B cell (primary cell): ENCODE results near the gene ALPK3. TPM values are rescaled to one million over a fixed set of nuclear protein-coding genes. Genes with fewer than 3 reads are reported as not detected.

ENCODE experiments used
- ATAC-seq: fragments of 200-7000 bp; cut with Tn5 transposase; one replicate; pipeline ENCODE4 v1.10.0; 2021; ENCODE audit warnings: low read depth, mild to moderate bottlenecking, moderate number of reproducible peaks, moderate library complexity
- CTCF ChIA-PET: fragments of 350-600 bp; sonication (Branson Sonifier 250); formaldehyde crosslinking; loops from one replicate; lab custom pipeline; 2021; ENCODE audit warnings: antibody characterized with exemption, inconsistent platforms; lab: Charles Lee
- POLR2A ChIA-PET: fragments of 350-600 bp; sonication (Branson Sonifier 250); formaldehyde crosslinking; loops from one replicate; lab custom pipeline; 2021; ENCODE audit warnings: antibody characterized with exemption; lab: Charles Lee
- DNase-seq: peaks from one replicate; pipeline ENCODE4 v3.0.0; 2013
- H2AFZ ChIP-seq: 2 replicates; pipeline ENCODE4 v1.6.1; 2012; ENCODE audit warnings: mild to moderate bottlenecking, low read depth, low read length; ENCODE audit not compliant: insufficient read depth, poor library complexity, severe bottlenecking
- H3K27ac ChIP-seq, 2 donors: 1 replicate in 1 of 2; 2 replicates in 1 of 2; pipeline ENCODE4 v1.5.1; 2012 to 2013; ENCODE audit warnings: low read length in 2 of 2, mild to moderate bottlenecking in 2 of 2, moderate library complexity in 1 of 2
- H3K27me3 ChIP-seq, 4 experiments: fragments of 200-600 bp in 1 of 4; sonication (generic) in 1 of 4; replicated peaks in 1 of 4; 1 replicate in 2 of 4; 2 replicates in 2 of 4; pipeline versions ENCODE4 v1.6.1 to v1.7.0; 2013 to 2016; ENCODE audit warnings: low read length in 3 of 4, mild to moderate bottlenecking in 2 of 4, mixed read lengths in 1 of 4, moderate library complexity in 1 of 4; ENCODE audit not compliant: insufficient read depth in 4 of 4, control insufficient read depth in 3 of 4; ENCODE audit errors: control extremely low read depth in 1 of 4
- H3K36me3 ChIP-seq, 2 experiments: replicated peaks in 1 of 2; 1 replicate in 1 of 2; 2 replicates in 1 of 2; pipeline versions ENCODE4 v1.6.1 to v1.7.1; 2013; ENCODE audit warnings: low read length in 1 of 2; ENCODE audit not compliant: insufficient read depth in 2 of 2, control insufficient read depth in 1 of 2; ENCODE audit errors: control extremely low read depth in 1 of 2, extremely low read depth in 1 of 2
- H3K4me1 ChIP-seq, 2 donors: fragments of 200-600 bp in 1 of 2; sonication (generic) in 1 of 2; 1 replicate in 1 of 2; 2 replicates in 1 of 2; pipeline versions ENCODE4 v1.5.1 to v1.6.1; 2013 to 2017; ENCODE audit warnings: low read length in 2 of 2; ENCODE audit not compliant: control insufficient read depth in 2 of 2, insufficient read depth in 2 of 2
- H3K4me2 ChIP-seq: replicated peaks from 2 replicates; pipeline ENCODE3; 2012; ENCODE audit warnings: mild to moderate bottlenecking, low read depth, low read length; ENCODE audit not compliant: poor library complexity, severe bottlenecking
- H3K4me3 ChIP-seq, 5 experiments: fragments of 200-600 bp in 1 of 5; sonication (generic) in 1 of 5; 1 replicate in 3 of 5; 2 replicates in 2 of 5; pipeline versions ENCODE4 v1.5.1 to v1.7.0; 2011 to 2016; ENCODE audit warnings: low read length in 4 of 5, mild to moderate bottlenecking in 4 of 5, low read depth in 2 of 5, control low read depth in 1 of 5, moderate library complexity in 1 of 5; ENCODE audit not compliant: insufficient read depth in 1 of 5; ENCODE audit errors: control extremely low read depth in 1 of 5, extremely low read depth in 1 of 5
- H3K79me2 ChIP-seq: fragments of 200-600 bp; sonication (generic); one replicate; pipeline ENCODE4 v1.6.0; 2016; ENCODE audit warnings: low read length; ENCODE audit not compliant: control insufficient read depth, insufficient read depth
- H3K9ac ChIP-seq: fragments of 200-600 bp; sonication (generic); 2 replicates; pipeline ENCODE4 v1.6.1; 2017; ENCODE audit warnings: mild to moderate bottlenecking, low read length, moderate library complexity
- H3K9me3 ChIP-seq, 3 donors: one replicate each; pipeline versions ENCODE4 v1.6.1 to v1.7.1; 2013; ENCODE audit warnings: low read length in 2 of 3; ENCODE audit not compliant: control insufficient read depth in 2 of 3, insufficient read depth in 1 of 3; ENCODE audit errors: control extremely low read depth in 1 of 3
- H4K20me1 ChIP-seq: 2 replicates; pipeline ENCODE4 v1.6.0; 2012; ENCODE audit warnings: mild to moderate bottlenecking, low read length; ENCODE audit not compliant: insufficient read depth, control insufficient read depth, poor library complexity, severe bottlenecking
- H3K27ac Mint-ChIP-seq: one replicate; pipeline ENCODE4 v1.8.0; 2021; ENCODE audit warnings: mixed read lengths
- H3K27me3 Mint-ChIP-seq: one replicate; pipeline ENCODE4 v1.8.0; 2021; ENCODE audit warnings: mixed read lengths
- H3K4me1 Mint-ChIP-seq: one replicate; pipeline ENCODE4 v1.8.0; 2021; ENCODE audit warnings: mixed read lengths
- H3K4me3 Mint-ChIP-seq: one replicate; pipeline ENCODE4 v1.8.0; 2021; ENCODE audit warnings: mixed read lengths
- H3K9me3 Mint-ChIP-seq: one replicate; pipeline ENCODE4 v1.8.0; 2022; ENCODE audit warnings: mixed read lengths; ENCODE audit not compliant: insufficient read depth
- CTCF ChIP-seq: fragments of 200-600 bp; IDR thresholded peaks from one replicate; pipeline ENCODE4 v1.8.0; 2022; ENCODE audit warnings: antibody characterized with exemption, mild to moderate bottlenecking
- EZH2 ChIP-seq: IDR thresholded peaks from 2 replicates; pipeline ENCODE4 v1.6.1; 2012; ENCODE audit warnings: borderline replicate concordance, low read depth, mild to moderate bottlenecking, moderate library complexity, low read length; ENCODE audit not compliant: insufficient read depth, poor library complexity, severe bottlenecking
- WGBS: methylation state at CpG from one replicate; pipeline ENCODE4 v1.1.5; 2013; ENCODE audit warnings: missing lambda C conversion rate; ENCODE audit not compliant: insufficient coverage; 5-methylcytosine and 5-hydroxymethylcytosine counted together
- intact Hi-C: fragments of 100-400 bp; cut with micrococcal nuclease; formaldehyde crosslinking; loops from one replicate; pipeline ENCODE4 v1.10.0; 2022
- polyA plus RNA-seq: library from polyadenylated mRNA; depleted of rRNA; stranded (reverse); fragments of >200 nt; gene quantifications from 2 replicates; pipeline ENCODE4 v1.2.3, GENCODE V29; 2012
- total RNA-seq, 2 donors: library from RNA; stranded (reverse); fragments of 120-200 nt in 1 of 2; gene quantifications; 1 replicate in 1 of 2; 2 replicates in 1 of 2; pipeline versions ENCODE4 v1.2.3 to v1.2.4, GENCODE V29; 2013 to 2022

ALPK3 gene
- total and polyA plus RNA-seq, 2 donors (not counting 1 experiment from before 2014, with no cell fraction given) = 0.07 to 0.15 TPM

- ATAC-seq (no peak), DNase-seq (no peak)
- H3K27ac Mint-ChIP-seq = no peak overlapping the region
- H3K27me3 Mint-ChIP-seq = peaks cover 11% of the 10 kb centered on the region
- Histone ChIP-seq H3K27ac (no peak overlapping the region), H3K4me2 (no peak overlapping the region), H3K27me3 (peaks cover 0 to 17% (median 8%) of the 10 kb centered on the region in 4 experiments), H3K36me3 (no peaks in the 10 kb centered on the region), H3K4me3 (no peak overlapping the region), H3K79me2 (no peaks in the 10 kb centered on the region), H3K4me1 (peaks cover 3 to 4% of the 10 kb centered on the region in 2 donors), H2AFZ (no peak overlapping the region), H4K20me1 (no peaks in the 10 kb centered on the region), H3K9ac (no peak overlapping the region), H3K9me3 (no peaks in the 10 kb centered on the region)
- TF ChIP-seq EZH2 (no peak), CTCF (no peak)
- WGBS = 65% methylated on average over 7 of the region's 8 CpGs
- no peak overlapping the region for H3K4me3 Mint-ChIP-seq
- peaks cover 4% of the 10 kb centered on the region for H3K4me1 Mint-ChIP-seq
- no peaks in the 10 kb centered on the region for H3K9me3 Mint-ChIP-seq
- ChIA-PET POLR2A (no interaction called here), CTCF (interaction anchor here (1.2 to 2.9 kb wide), 4 partner anchors 10 to 234 kb away, joined by 3 to 10 read pairs (median 4); no protein-coding TSS in a partner anchor)
- intact Hi-C loops = no loop called here
Measured at GRCh38 chr15:84821501-84822021, 4.4 kb downstream of the ALPK3 start.

- Histone ChIP-seq H3K9me3 (no peaks in the 10 kb centered on the region), H3K27ac (no peak overlapping the region), H3K4me2 (no peak overlapping the region), H3K36me3 (no peaks in the 10 kb centered on the region), H3K27me3 (peaks cover 0 to 8% (median 4%) of the 10 kb centered on the region in 4 experiments), H2AFZ (no peak overlapping the region), H4K20me1 (no peaks in the 10 kb centered on the region), H3K4me1 (no peaks in the 10 kb centered on the region), H3K9ac (no peak overlapping the region), H3K79me2 (no peaks in the 10 kb centered on the region), H3K4me3 (no peak overlapping the region)
- 94% methylated on average over 4 of the region's 4 CpGs for WGBS
- ChIA-PET POLR2A (no interaction called here), CTCF (interaction anchor here (1.7 kb wide), 1 partner anchor 55 kb away, joined by 3 read pairs; no protein-coding TSS in a partner anchor)
- peaks cover 9% of the 10 kb centered on the region for H3K27me3 Mint-ChIP-seq
- H3K4me3 Mint-ChIP-seq = no peak overlapping the region
- ATAC-seq (no peak), DNase-seq (no peak)
- H3K9me3 Mint-ChIP-seq = no peaks in the 10 kb centered on the region
- intact Hi-C loops = no loop called here
- peaks cover 3% of the 10 kb centered on the region for H3K4me1 Mint-ChIP-seq
- H3K27ac Mint-ChIP-seq = no peak overlapping the region
- no peak for TF ChIP-seq EZH2
- TF ChIP-seq CTCF = no peak
Measured at GRCh38 chr15:84822653-84823281, 5.6 kb downstream of the ALPK3 start.
